ENCODE results near the gene NXPH4.

The NXPH4 gene

GRCh38 chr12:57247041-57247440 is 30.4 kb downstream of the NXPH4 start:
- DNase-seq, result no peak

GRCh38 chr12:57248934-57249742 is 32.5 kb downstream of the NXPH4 start:
- no peak for DNase-seq

DNA sequence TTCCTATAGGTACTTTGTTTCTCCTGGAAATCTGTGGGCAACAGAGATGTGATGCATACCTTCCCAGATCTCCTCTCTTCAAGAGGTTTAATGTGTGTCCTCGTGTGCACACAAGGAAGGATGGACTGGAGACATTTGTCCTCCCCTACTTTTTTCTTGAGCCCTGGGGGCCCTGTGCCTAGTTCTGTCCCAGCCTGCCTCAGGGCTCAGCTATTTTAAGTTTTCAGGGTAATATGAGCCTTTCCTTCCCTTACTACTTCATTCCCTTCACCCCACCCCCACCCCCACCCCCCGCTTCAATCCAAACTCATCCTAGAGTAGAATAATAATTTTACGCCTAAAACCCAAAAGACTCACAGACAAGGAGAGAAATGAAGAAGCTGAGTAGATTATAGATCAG is 33.9 kb downstream of the NXPH4 start:
- no peak for DNase-seq

DNA sequence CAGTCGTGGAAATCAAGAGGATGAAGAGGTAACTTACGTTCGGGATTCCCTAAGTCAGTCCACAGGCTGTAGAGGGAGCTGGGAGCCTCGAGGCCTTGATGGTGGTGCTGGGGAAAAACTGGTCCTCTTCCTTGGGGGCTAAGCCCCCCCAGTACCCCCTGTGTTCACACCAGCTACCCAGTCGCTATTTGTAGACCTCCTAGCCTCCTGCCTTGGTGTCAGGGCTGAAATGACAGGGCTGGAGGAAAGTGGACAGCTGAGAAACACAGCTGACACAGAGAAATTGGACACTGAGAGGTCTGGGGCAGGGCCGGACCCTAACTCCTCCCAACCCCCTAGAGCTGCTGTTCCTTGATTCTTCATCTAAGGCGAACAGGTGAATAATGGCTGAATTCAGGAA is 34.4 kb downstream of the NXPH4 start, which contains the start of gene STAC3:
TSS of gene STAC3 (minus strand) at position 232 of the 400 bp plus-strand sequence. CDS start 1,551 bp downstream, outside the sequence.
- no peak for DNase-seq

GRCh38 chr12:57254506-57255280 is 38.1 kb downstream of the NXPH4 start:
- DNase-seq, result no peak

DNA sequence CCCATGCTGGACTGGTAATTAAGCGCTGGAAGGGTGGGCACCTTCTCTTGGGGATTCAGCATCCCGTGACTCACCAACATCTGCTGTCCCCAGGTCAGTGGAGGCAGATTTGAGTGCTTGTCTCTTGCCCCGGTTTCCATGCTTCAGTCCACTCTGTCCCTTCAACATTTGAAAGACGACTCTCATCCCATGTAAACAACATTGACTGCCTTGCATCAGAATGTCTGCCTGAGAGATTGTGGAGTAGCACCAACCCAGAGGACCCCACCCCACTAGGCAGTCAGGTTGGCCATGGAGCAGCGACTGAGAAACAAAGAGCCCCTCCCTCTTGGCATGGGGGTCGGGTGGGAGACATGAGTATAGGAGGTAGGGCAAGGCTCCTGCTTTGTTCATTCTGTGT is 39.3 kb downstream of the NXPH4 start:
- DNase-seq, result no peak

DNA sequence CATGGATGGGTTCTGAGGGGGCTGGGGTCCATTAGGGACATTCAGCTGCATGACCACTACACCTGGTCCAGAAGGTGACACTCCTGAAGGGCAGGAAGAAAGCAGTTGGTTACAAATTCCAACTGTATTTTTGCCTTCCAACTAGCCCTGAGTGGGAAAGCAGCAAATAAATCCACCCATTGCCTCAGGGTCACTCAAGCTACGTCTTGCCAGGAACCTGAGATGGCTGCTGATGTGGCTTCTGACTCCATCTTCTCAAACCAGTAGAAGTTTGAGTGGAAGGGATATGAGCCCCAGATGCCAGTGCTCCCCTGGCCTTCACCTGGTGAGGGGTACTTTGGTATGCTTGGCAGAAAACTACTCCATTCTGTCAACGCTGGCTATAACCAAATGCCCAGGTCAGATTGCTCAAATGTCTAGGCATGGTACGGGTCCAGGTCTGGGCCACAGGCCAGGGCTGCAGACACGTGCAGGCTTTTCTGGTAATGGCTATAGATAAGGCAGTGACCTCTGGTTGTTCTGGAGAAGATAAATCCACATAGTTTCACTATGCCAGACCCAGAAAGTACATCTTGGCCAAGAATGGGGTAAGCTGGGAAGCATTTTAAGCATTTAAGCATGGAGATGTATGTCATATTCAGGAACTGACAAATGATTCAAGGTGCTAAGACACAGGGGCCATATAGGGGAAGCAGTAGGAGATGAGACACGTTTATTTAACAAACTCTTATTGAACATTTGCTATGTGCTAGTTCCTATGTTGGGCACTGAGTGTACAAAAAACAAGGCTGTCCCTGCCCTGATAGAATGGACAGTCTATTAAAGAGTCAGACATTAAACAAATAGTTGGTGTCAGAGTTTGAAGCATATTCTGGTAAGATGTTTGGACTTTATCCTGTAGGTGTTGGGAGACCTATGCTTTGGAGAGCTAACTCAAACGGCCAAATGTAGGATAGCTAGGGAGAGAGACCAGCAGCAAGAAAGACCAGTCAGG is 42.7 kb downstream of the NXPH4 start:
- no peak for DNase-seq

DNA sequence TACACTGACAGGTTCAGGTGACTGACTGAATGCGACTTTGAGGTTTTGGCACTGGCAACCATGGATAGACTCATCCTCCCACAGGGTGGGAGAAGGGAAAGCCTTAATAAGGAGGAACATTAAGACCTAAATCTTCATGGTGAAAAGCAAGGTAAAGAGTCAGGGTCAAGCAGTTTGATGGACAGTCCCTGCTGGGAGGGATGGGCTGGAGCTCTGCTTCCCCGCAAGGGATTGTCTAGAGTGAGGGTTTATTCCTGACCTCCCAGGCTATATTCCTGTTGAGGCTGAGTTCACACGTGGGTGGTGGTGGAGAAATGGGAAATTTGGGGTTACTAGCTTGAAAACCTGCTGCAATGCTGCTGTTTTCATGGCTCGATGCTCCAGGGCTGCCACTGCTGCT is 43.8 kb downstream of the NXPH4 start:
- DNase-seq, result no peak

- no peak for DNase-seq
These were observed 44.9 kb downstream of the NXPH4 start for GRCh38 chr12:57261428-57261865.

DNA sequence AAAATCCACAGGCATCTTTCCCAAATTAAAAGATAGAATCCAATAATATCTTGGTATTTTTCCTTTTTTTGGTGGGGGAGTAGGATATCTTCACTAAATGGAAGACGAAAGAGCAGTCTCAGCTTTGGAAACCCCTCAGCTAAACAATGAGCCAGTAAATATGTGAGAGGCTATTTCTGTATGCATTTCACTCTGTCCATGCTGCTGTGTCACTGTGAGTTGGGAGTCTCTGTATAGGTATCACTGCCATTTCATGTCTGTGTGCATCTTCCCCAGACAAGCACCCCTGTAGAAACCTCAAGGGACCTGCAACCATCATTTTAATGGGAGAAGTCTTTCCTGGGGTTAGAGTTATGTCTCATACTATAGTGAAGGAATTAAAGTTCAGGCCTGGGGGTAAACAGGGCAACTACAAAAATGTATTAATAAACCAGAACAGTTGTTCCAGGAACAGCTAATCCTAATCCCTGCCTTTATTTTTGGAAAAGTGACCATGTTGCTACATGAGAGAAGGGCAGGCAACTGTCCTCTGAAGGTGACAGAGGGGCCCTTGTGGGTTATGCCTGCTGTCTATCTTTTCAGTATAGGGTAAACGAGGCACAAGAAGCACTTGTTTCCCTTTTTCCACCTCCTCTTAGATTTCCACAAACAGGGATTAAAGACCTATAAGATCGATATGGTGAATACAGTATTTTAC is 45.7 kb downstream of the NXPH4 start:
- DNase-seq, result no peak

DNA sequence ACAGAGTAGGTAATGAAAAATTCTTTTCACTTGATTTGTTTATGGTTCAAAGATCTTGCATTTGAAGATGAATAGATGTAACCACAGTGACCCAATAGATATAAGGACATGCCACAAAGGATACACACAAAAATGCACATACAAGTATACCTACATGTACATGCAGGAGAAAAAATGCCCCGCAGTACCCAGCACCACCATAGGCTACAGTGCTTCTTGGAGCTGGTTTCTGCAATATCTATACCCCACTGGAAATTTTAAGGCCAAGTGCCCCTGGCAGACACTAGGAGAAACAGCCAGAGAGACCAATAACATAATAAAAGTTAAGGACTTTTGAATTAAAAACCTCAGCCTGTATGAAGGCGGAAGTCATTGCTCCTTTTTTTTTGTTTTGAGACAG is 46.5 kb downstream of the NXPH4 start:
- no peak for DNase-seq

- DNase-seq, result no peak
These were observed 50.1 kb downstream of the NXPH4 start for GRCh38 chr12:57266681-57267080.

GRCh38 chr12:57268264-57268663 is 51.7 kb downstream of the NXPH4 start:
- peak; percentile 42 for DNase-seq

GRCh38 chr12:57270966-57271470 is 54.4 kb downstream of the NXPH4 start:
- DNase-seq, result no peak

- peak; percentile 49 for DNase-seq
These were observed 56.0 kb downstream of the NXPH4 start for GRCh38 chr12:57272337-57273151.

- DNase-seq, result no peak
These were observed 56.9 kb downstream of the NXPH4 start for GRCh38 chr12:57273516-57273915.
